Measurements from ENCODE around the gene PAX7.

PAX7 gene

DNA sequence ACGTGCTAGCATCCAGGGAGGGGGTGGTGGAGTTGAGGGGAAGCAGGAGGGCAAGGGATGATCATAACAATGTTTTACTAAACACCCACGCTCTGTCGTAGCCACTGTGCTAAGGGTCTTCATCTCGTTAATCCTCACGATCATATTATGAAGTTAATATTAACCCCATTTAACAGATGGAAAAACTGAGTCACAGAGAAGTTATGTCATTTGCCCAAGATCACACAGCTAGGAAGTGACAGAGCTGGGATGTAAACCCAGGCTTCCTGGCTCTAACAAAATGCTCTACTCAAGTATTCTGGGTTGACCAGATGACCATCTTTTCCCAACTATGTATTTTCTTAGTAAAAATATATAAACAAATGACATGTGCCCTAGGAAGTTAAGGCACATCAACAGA is 140.2 kb downstream of the PAX7 start:
- H3K4me3 ChIP-seq (ENCODE audit: low read length): no peak overlapping the region
- DNase-seq (ENCODE audit: low read depth, low spot score): no peak

DNA sequence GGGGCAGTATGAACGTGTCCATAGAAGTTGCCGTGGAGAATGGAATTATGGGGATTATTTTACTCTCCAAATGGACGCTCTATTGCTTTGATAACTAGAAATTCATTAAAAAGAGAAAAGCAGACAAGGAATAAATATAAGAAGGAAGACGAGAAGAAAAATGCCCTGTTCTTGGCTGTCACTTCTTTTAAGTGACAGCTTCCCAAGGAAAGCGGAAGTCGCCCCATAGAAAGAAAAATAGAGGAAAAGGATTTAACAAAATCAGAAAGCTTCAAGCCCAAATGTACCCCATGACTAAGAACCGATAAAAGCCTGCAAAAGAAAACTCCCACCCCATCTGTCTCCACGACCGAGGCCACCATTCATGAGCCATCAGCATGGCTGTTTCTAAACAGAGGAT is 143.1 kb downstream of the PAX7 start:
- no peak for DNase-seq (ENCODE audit: low read depth, low spot score)
- H3K4me3 ChIP-seq (ENCODE audit: low read length): no peak overlapping the region

DNA sequence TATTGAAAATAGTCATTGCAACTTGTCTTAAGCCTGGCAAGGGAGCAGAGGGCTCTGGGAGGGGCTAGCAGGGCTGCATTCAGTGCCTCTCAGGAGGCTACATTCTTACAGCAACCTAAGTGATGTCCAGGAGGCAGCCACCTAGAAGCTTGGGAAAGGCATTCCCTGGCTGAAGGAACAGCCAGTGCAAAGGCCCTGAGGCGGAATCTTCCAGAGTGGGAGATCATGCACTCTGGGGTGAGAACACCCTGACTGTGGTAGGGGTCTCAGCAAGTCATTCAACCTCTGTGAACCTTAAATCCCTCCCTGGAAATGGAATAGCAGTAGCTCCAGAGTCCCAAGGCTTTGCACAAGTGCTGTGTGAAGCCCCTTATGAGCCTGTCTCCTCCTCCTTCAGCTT is 144.7 kb downstream of the PAX7 start:
- DNase-seq (ENCODE audit: low read depth, low spot score): no peak
- H3K4me3 ChIP-seq (ENCODE audit: low read length): no peak overlapping the region

DNA sequence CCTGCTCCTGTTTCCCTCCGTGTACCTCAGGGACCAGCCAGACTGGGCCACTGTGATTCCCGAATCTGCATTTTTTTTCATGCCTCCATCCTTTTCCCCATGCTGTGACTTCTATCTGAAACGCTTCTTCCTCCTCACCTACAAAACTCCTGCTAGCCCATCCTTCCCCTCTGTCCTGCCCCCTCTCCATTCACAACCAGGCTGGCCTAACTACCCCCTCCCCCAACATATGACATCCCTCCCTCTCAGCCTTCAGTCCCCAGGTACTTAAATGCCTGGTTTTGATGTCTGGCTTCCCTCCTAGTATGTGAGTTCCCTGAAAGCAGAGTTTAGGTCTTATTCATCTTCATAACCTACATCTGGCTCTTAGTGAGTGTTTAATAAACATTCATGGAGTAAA is 146.1 kb downstream of the PAX7 start:
- no peak for DNase-seq (ENCODE audit: low read depth, low spot score)

DNA sequence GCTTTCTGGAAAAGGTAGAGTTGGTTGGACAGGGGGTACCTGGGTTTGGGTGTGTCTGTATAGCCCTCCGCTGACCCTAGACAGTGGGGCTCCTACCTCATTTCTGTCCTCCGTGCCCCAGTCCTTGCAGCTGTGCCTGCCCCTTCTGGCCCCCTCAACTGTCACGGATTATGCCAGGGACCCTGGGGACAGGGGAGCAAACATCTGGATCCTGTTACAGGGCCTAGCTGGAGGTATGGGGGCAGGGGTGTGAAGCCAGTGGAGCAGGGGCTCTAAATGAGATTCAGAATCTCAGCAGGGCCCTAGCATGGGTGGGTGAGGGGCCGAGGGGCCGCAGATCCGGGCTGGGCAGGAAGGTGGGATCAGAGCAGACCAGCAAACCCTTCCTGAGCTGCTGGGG is 147.8 kb downstream of the PAX7 start:
- no peak for DNase-seq (ENCODE audit: low read depth, low spot score)

More for the DNA sequence above, 146.1 kb downstream of the PAX7 start:
- no peak overlapping the region for H3K4me3 ChIP-seq (ENCODE audit: low read length)

DNA sequence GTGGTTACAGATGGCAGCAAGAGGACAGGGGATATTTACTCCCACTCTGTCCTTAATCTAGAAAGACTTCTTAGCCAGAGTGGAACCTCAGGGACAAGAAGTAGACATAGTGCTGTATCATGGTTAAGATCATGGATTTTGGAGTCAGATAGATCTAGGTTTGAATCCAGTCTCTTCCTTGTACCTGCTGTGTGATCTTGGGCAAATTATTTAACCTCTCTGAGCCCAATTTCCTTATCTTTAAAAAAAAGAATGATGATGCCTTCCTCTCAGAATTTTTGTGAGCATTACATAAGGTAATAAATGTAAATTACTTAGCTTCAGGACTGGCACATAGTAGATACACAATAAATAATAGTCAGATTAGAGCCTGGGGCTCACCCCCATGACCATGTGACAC is 150.4 kb downstream of the PAX7 start:
- no peak overlapping the region for H3K4me3 ChIP-seq (ENCODE audit: low read length)
- no peak for DNase-seq (ENCODE audit: low read depth, low spot score)

More for the DNA sequence above, 147.8 kb downstream of the PAX7 start:
- H3K4me3 ChIP-seq (ENCODE audit: low read length): no peak overlapping the region

DNA sequence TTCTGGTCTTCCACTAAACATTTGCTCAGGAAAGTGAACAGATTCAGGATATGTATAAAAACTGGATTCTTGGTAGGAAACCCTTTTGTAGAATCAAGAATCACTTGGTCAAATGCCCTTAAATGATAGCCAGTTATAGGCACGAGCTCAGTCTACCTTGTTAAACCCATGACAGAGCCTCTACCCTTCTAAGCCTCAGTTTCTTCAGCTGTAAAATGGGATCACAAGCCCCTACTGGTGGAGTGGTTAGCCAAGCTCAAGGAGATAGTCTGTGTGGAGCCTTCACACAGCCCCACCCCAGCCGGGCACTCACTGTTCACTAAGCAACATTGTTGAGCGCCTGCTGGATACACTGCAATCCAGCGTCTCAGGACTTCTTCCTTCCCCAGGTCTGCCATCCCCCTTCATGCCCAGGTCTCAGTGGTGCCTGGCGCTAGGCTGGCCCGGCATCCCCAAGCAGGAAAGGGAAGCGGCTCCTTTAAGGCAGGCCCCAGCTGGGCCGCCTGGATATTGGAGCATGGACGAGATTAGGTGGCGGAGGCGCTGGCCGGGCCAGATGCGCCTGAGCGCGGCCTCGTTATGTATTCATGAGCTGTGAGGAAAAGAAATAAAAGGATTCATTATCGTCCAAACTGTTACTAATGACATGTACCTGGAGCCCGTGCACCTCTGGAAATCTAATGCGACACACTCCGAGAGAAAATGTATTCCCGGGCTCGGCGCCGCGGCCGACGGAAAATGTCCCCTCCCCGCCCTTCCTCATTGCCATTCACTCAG is 153.2 kb downstream of the PAX7 start:
- DNase-seq (ENCODE audit: low read depth, low spot score): no peak

DNA sequence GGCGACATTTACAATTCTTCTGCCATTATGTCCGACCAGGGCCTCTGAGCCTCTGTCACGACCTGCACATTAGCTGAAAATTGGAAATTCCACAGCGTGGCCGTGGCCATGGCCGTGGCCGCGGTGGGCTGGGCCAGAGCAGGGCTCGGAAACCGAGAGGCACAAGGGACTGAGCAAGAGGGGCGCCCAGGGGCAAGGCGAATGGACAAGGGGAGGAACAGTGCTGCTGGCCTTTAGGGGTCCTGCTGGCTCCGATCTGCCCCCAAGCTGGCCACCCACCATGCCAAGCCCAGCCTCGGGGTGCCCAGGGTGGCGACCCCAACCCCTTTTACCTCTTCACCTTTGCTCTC is 153.8 kb downstream of the PAX7 start:
- H3K4me3 ChIP-seq (ENCODE audit: low read length): no peak overlapping the region
- DNase-seq (ENCODE audit: low read depth, low spot score): no peak

More for the DNA sequence above, 153.2 kb downstream of the PAX7 start:
- no peak overlapping the region for H3K4me3 ChIP-seq (ENCODE audit: low read length)

DNA sequence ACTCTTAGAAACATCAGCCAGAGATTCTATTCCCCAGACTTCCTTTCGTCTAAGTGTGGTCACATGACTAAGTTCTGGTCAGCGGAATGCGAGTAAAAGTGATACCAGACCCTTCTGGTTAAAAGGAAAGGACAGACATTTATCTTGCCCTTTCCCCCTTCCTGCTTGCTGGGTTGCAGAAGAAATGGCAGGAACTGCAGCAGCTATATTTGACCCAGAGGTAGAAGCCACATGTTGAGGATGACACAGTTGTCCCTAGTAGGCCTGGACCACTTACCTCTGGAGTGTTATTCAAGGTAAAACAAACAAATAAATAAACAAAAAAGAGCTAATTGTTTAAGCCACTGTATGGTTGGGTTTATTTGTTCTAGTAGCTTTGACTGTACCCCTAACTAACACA is 155.5 kb downstream of the PAX7 start:
- H3K4me3 ChIP-seq (ENCODE audit: low read length): no peak overlapping the region
- DNase-seq (ENCODE audit: low read depth, low spot score): no peak

DNA sequence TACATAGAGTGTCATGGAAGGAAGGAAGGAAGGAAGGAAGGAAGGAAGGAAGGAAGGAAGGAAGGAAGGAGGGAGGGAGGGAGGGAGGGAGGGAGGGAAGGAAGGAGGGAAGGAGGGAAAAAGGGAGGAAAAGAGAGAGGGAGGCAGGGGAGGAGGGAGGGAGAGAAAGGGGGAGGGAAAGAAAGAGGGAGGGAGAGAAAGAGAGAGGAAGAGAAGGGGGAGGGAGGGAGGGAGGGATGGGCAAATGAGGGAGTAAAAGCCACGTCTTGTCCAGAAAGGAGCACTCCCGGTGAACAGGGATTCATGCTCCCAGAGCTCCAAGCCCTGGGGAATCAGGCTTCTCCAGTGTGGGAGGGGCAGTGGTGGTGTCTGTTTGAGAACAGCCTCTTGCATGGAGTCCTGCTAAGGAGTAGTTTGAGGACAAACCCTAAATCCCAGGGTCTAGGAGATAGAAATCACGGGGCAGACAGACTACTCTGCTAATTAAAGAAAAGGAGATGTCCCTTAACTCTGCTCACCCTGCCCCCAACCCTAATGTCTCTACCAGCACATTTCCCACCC is 157.3 kb downstream of the PAX7 start:
- H3K4me3 ChIP-seq (ENCODE audit: low read length): no peak overlapping the region
- DNase-seq (ENCODE audit: low read depth, low spot score): no peak

DNA sequence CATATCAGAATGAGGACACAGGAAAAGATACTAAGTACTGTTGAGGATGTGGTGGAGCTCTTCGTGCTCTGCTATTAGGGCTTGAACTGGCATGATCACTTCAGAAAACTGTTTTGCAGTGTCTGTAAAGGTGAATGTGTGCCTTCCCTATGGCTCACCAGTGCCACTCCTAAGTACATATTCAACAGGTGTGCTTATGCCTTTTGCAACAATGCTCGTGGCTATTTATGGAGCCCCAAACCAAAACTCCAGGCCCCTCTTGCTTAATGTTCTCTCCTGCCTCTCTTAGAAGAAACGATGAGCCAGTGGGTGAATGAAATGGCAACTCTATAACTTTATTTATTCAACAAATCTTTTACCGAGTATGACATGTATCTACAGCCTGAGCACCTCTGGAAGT is 158.6 kb downstream of the PAX7 start:
- H3K4me3 ChIP-seq (ENCODE audit: low read length): no peak overlapping the region
- DNase-seq (ENCODE audit: low read depth, low spot score): no peak

DNA sequence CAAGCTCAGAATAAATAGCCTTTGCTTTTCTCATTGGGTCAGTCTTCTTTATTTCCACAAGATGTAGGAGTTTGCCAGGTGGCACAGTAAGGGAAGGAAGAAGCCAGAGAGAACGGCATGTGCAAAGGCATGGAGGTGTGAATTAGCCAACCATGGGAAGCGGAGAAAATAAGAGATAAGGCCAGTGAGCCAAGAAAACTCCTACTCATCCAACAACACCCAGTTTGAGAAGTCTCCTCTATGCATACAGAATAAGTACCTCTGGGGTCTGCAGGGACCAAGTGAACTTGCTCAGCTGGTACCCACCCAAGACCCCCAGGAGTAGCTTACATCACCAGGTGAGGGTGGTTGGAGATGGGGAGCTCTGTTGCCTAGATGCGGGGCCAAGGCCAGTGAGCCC is 162.1 kb downstream of the PAX7 start:
- H3K4me3 ChIP-seq (ENCODE audit: low read length): no peak overlapping the region
- no peak for DNase-seq (ENCODE audit: low read depth, low spot score)

DNA sequence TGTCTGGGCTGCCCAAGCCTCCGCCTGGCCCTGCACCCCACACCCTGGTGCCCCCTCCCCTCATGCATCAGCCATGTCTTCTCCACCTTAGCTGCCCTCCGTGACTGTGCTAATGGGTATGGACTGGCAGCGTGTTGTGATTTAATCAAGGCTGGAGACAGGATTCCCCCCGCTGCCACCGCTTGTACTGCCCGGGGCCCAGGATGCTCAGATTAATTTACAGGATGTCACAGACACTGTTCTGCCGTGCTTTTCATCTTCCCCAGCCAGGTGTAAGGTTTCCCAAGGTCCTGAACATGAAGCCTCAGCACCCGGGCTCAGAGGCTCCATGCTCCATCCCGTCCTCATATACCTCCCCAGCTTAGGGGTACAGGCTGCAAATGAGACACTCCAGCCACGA is 162.5 kb downstream of the PAX7 start:
- no peak for DNase-seq (ENCODE audit: low read depth, low spot score)
- no peak overlapping the region for H3K4me3 ChIP-seq (ENCODE audit: low read length)

DNA sequence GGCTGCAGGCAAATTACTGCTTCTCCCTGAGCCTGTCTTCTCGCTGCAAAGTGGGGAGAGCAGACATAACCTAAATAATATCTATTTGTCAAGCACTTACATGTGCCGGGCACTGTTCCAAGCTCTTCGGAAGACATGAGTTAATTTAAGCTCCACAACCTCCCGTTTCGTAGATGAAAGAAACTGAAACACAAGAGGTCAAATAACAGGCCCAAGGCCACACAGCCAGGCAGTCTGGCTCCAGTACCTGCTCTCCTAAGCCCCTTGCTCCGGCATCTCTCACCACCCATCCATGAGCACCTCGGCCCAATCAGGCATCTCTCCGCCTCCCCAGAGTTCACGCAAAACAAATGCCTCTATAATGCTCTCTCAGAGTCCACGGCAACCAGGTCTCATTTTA is 163.4 kb downstream of the PAX7 start:
- H3K4me3 ChIP-seq (ENCODE audit: low read length): no peak overlapping the region
- no peak for DNase-seq (ENCODE audit: low read depth, low spot score)

DNA sequence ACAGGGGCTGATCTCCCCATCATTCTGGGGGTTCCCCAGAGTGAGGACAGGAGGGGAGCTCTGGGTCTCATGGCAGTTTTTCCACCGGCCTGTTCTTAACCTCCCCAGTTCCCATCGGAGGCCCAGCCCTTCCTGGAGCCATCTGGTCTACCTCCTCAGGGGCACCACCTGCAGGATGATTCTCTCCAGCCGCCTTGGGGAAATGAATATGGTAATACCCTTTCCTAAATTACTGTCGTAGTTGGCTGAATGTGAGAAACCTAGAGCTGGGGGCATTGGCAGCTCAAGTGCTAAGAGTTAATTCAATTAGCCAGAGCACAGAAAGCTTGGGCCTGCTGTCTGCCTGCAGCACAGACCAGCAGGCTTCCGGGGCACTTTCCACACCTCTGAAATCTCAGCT is 163.9 kb downstream of the PAX7 start:
- no peak overlapping the region for H3K4me3 ChIP-seq (ENCODE audit: low read length)
- peak; percentile 7 for DNase-seq (ENCODE audit: low read depth, low spot score)

DNA sequence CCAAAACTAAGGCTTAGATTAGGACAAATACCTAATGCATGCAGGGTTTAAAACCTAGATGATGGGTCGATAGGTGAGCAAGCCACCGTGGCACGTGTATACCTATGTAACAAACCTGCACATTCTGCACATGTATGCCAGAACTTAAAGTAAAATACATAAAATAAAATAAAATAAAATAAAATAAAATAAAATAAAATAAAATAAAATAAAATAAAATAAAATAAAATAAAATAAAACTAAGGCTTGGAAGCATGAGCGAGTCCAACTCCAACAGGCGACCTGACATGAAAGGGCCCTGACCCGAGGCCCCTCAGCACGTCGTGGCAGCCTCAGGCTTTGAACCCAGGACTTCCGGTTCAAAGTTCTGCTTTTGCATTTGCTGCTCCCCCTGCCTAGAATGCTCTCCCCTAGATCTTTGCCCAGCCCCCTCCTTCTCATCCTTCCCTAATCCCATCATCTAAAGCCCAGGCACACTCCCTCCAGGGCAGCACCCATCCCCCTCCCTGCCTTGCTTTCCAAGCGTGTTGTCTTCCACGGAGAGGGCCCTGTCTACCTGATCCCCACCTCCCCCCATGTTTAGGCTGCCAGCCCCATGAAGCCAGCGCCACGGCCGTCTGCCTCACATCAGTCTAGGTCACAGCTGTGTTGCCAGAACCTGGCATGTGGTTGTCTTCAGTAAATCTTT is 164.5 kb downstream of the PAX7 start:
- H3K4me3 ChIP-seq (ENCODE audit: low read length): no peak overlapping the region
- DNase-seq (ENCODE audit: low read depth, low spot score): no peak

DNA sequence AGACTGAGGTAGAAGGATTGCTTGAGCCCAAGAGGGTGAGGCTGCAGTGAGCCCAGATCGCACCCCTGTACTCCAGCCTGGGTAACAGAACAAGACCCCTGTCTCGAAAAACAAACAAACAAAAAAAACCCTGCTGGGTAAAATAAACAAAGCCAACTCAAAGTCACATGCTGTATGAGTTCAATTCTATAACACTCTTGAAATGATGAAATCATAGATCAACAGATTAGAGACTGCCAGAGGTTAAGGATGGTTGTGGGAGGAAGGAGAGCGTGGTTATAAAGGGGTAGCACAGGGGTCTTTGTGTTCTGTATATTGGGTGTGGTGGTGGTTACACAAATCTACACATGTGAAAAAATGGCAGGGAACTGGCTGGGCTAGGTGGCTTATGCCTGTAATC is 166.3 kb downstream of the PAX7 start:
- no peak for DNase-seq (ENCODE audit: low read depth, low spot score)
- no peak overlapping the region for H3K4me3 ChIP-seq (ENCODE audit: low read length)
